Measurements from ENCODE around the gene TTC7B.

TTC7B gene

DNA sequence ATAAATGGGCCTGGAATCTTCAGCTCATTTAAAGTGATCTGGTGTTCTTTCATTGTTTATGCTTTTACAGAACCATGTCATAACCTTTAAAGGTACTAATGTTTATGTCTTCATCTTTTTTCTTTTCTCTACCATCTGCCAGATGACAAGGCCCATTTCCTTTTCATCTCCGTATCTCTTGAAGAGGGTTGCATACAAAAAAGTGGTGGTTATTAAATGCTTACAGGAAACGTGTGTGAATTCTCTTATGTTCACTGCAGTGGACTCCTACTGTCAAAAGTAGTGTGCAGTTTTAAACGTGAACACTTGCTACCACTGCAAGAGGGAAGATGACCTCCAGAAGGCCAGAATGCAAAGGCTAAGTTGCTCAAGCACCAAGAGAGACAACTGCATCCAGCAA, 91.4 kb downstream of the TTC7B start:
- POLR2A ChIA-PET, result no interaction called here
- DNase-seq (ENCODE audit: low read depth, low spot score), result no peak
- TF ChIP-seq, protein P1, sequence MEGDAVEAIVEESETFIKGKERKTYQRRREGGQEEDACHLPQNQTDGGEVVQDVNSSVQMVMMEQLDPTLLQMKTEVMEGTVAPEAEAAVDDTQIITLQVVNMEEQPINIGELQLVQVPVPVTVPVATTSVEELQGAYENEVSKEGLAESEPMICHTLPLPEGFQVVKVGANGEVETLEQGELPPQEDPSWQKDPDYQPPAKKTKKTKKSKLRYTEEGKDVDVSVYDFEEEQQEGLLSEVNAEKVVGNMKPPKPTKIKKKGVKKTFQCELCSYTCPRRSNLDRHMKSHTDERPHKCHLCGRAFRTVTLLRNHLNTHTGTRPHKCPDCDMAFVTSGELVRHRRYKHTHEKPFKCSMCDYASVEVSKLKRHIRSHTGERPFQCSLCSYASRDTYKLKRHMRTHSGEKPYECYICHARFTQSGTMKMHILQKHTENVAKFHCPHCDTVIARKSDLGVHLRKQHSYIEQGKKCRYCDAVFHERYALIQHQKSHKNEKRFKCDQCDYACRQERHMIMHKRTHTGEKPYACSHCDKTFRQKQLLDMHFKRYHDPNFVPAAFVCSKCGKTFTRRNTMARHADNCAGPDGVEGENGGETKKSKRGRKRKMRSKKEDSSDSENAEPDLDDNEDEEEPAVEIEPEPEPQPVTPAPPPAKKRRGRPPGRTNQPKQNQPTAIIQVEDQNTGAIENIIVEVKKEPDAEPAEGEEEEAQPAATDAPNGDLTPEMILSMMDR (IDR thresholded peaks at IDR 0.05; ENCODE audit: insufficient read depth, low read length, missing control alignments), result no peak
- CTCF ChIA-PET, result no interaction called here
- H3K4me3 ChIP-seq (ENCODE audit: low read depth, low read length), result no peak overlapping the region

DNA sequence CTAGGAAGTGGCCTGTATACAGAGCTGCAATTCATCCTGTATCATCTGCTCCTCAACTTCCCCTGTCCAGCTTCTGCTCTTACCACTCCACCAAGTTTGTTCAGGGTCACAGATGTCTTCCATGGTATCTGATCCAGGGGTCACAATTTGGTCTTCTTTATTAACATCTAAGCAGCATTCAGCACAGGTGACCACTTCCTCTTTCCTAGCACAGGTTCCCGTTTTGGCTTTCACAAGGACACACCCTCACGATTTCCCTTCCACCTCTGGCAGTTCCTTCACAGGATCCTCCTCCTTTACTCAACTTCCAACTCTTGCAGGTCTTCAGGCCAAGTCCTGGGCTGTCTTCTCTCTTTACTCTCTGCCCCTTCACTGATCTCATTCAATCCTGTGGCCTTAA, 93.6 kb downstream of the TTC7B start:
- TF ChIP-seq, protein P1 (IDR thresholded peaks at IDR 0.05; ENCODE audit: insufficient read depth, low read length, missing control alignments), result no peak
- DNase-seq (ENCODE audit: low read depth, low spot score), result no peak
- CTCF ChIA-PET, result no interaction called here
- H3K4me3 ChIP-seq (ENCODE audit: low read depth, low read length), result no peak overlapping the region
- POLR2A ChIA-PET, result no interaction called here

DNA sequence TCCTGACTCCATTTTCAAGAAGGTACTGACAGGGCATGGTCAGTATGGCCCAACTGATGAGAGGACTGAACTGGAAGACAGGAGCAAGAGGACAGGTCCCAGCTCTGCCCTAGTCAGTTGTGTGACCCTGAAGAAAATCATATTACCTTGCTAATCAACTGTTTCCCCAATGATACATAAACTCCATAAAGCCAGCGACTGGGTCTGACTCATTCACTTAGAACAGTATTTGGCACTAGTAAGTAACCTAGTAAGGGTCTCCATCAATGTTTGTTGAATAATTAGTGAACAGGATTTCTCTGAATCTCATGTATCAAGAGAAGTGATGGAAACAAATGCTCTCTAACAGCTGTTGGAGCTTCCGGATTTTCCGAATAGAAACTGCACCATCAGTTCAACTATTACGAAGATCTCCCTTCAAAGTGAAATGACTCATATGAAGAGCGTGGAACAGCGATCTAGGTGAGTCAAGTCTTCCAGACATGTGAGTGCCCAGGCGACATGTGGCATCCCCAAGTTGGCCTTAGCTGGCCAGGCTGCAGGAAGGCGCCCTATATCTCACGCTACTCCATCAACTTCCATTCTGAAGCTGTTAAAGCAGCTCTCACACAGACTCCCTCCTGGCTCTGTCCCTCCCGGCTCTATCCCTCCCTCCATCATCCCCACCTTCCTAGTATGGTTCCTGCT, 94.5 kb downstream of the TTC7B start:
- ChIA-PET POLR2A (no interaction called here), CTCF (interaction anchor here (1.3 to 1.4 kb wide), 2 partner anchors 25 to 28 kb away, joined by 3 to 5 read pairs; no protein-coding TSS in a partner anchor)

DNA sequence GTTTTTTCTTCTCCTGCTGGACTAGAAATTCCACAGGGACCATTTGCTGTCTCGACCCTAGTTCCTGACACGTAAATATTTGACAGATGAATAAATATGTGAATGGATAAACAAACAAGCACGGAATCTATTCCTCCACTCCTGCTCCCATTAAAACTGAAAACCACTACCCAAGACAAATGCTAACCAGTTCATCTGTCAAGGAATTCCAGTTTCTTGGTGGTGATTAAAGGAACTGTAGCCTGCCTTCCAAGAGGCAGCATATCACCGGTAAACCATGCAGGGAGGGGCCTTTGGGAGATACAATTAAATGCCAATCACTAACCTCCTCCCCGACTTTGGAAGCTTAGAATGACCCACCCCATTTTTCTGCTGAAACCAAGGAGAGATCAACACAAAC, 95.4 kb downstream of the TTC7B start:
- TF ChIP-seq, protein P1 (IDR thresholded peaks at IDR 0.05; ENCODE audit: insufficient read depth, low read length, missing control alignments), result no peak
- CTCF ChIA-PET, result interaction anchor here (1.2 to 2.2 kb wide), 5 partner anchors 24 to 321 kb away, joined by 3 to 9 read pairs (median 4); no protein-coding TSS in a partner anchor
- H3K4me3 ChIP-seq (ENCODE audit: low read depth, low read length), result no peak overlapping the region
- no peak for DNase-seq (ENCODE audit: low read depth, low spot score)
- POLR2A ChIA-PET, result no interaction called here

More for the DNA sequence above, 94.5 kb downstream of the TTC7B start:
- no peak for DNase-seq (ENCODE audit: low read depth, low spot score)
- H3K4me3 ChIP-seq (ENCODE audit: low read depth, low read length), result no peak overlapping the region
- TF ChIP-seq, protein P1 (IDR thresholded peaks at IDR 0.05; ENCODE audit: insufficient read depth, low read length, missing control alignments), result no peak

DNA sequence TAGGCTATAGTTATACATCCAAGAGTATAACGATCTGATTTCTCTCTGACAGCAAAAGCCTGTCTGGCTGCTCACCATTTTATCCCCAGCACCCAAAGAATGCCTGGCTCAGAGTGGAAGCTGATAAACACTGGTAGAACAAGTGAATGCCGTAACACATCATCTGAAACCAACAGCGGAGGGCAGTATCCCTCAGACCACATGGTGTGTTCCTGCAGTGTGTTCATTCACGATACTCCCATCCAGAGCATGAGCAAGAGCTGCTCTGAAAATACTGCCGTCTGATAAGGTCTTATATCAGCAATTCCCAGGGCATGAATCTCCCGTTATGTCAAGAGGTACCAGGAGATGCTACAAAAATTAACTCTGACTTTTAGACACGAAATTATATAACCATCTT, 95.9 kb downstream of the TTC7B start:
- no peak overlapping the region for H3K4me3 ChIP-seq (ENCODE audit: low read depth, low read length)
- no peak for DNase-seq (ENCODE audit: low read depth, low spot score)
- TF ChIP-seq, protein P1 (IDR thresholded peaks at IDR 0.05; ENCODE audit: insufficient read depth, low read length, missing control alignments), result no peak
- ChIA-PET POLR2A (no interaction called here), CTCF (interaction anchor here (1.0 to 2.2 kb wide), 5 partner anchors 23 to 321 kb away, joined by 3 to 9 read pairs (median 4); no protein-coding TSS in a partner anchor)

DNA sequence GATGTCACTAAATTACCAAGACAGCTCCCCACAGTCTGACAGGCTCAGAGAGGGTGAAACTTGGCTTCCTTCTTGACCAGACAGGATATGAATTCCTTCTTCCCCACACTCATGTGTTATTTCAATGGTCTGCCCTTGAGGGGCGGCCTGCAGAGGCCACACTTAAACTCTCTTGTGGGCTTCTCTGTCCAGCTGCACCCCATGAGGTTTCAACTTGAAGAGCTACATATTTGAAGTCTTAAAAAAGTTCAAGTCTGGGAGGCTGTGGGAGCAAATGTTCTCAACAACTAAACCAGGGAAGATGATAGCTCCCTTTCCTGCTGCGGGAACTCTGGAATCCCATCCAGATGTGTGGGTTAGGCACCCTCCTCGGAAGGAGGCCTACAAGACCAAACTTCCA, 98.3 kb downstream of the TTC7B start:
- POLR2A ChIA-PET, result no interaction called here
- no peak for DNase-seq (ENCODE audit: low read depth, low spot score)
- CTCF ChIA-PET, result interaction anchor here (0.7 to 2.5 kb wide), 12 partner anchors 9 to 747 kb away, joined by 3 to 10 read pairs (median 4); no protein-coding TSS in a partner anchor
- TF ChIP-seq, protein P1 (IDR thresholded peaks at IDR 0.05; ENCODE audit: insufficient read depth, low read length, missing control alignments), result no peak
- no peak overlapping the region for H3K4me3 ChIP-seq (ENCODE audit: low read depth, low read length)
